Ascending aorta (tissue), 2 donors: ENCODE results near the gene PIK3C3. TPM values are rescaled to one million over a fixed set of nuclear protein-coding genes. Genes with fewer than 3 reads are reported as not detected.

Source experiments
- DNase-seq, 2 donors: peaks; one replicate each; pipeline ENCODE4 v3.0.0-alpha.2; 2019; ENCODE audit warnings: low spot score in 2 of 2
- H3K27ac ChIP-seq, 2 donors: fragments of 200-600 bp; sonication (generic); one replicate each; pipeline ENCODE4 v1.5.1; 2016 to 2017; ENCODE audit warnings: mild to moderate bottlenecking in 1 of 2
- H3K27me3 ChIP-seq: fragments of 200-600 bp; sonication (generic); one replicate; pipeline ENCODE4 v1.5.1; 2017
- H3K36me3 ChIP-seq, 2 donors: fragments of 200-600 bp; sonication (generic); one replicate each; pipeline ENCODE4 v1.5.1; 2016
- H3K4me1 ChIP-seq, 2 donors: fragments of 200-600 bp; sonication (generic); one replicate each; pipeline ENCODE4 v1.5.1; 2016 to 2017; ENCODE audit warnings: mild to moderate bottlenecking in 1 of 2
- H3K4me3 ChIP-seq, 2 donors: fragments of 200-600 bp; sonication (generic); one replicate each; pipeline ENCODE4 v1.5.1; 2016 to 2017; ENCODE audit warnings: mild to moderate bottlenecking in 1 of 2
- H3K9me3 ChIP-seq, 2 donors: fragments of 200-600 bp; sonication (generic); one replicate each; pipeline ENCODE4 v1.5.1; 2016
- CTCF ChIP-seq, 3 experiments: fragments of 200-600 bp in 2 of 3; fragments of 450-650 bp in 1 of 3; sonication (generic) in 2 of 3; IDR thresholded peaks; one replicate each; pipeline ENCODE4 v1.5.1; 2016 to 2019; ENCODE audit warnings: antibody characterized with exemption in 3 of 3, mild to moderate bottlenecking in 1 of 3, moderate library complexity in 1 of 3
- intact Hi-C: fragments of 100-400 bp; cut with DNase I; formaldehyde crosslinking; loops from one replicate; pipeline ENCODE4 v1.15.1; 2023
- total RNA-seq: library from RNA; depleted of rRNA; stranded (reverse); fragments of >200 nt; gene quantifications from one replicate; pipeline ENCODE4 v1.1.0, GENCODE V29; 2016

The PIK3C3 gene
- total RNA-seq, 1 donor from 2014 or later: 24.1 TPM

- intact Hi-C loops: no loop called here
- Histone ChIP-seq H3K36me3 (no peaks in the 10 kb centered on the region), H3K9me3 (no peaks in the 10 kb centered on the region), H3K4me1 (no peaks in the 10 kb centered on the region), H3K4me3 (no peak overlapping the region), H3K27me3 (no peaks in the 10 kb centered on the region), H3K27ac (no peak overlapping the region)
- TF ChIP-seq CTCF (IDR thresholded peaks at IDR 0.05): no peak
- DNase-seq: no peak
Observed at GRCh38 chr18:42094875-42095274, 139.8 kb downstream of the PIK3C3 start.

- TF ChIP-seq CTCF (IDR thresholded peaks at IDR 0.05): no peak
- intact Hi-C loops: no loop called here
- no peaks in the 10 kb centered on the region for H3K4me1 ChIP-seq
Observed at GRCh38 chr18:42095732-42096377, 140.8 kb downstream of the PIK3C3 start.

GRCh38 chr18:42100248-42100647 lies 145.2 kb downstream of the PIK3C3 start:
- Histone ChIP-seq H3K27ac (no peak overlapping the region), H3K4me1 (no peaks in the 10 kb centered on the region), H3K27me3 (no peaks in the 10 kb centered on the region), H3K9me3 (no peaks in the 10 kb centered on the region), H3K4me3 (no peak overlapping the region), H3K36me3 (no peaks in the 10 kb centered on the region)
- intact Hi-C loops: no loop called here
- DNase-seq: no peak
- no peak for TF ChIP-seq CTCF (IDR thresholded peaks at IDR 0.05)

More at GRCh38 chr18:42095732-42096377, 140.8 kb downstream of the PIK3C3 start:
- Histone ChIP-seq H3K36me3 (no peaks in the 10 kb centered on the region), H3K9me3 (no peaks in the 10 kb centered on the region), H3K4me3 (no peak overlapping the region), H3K27ac (no peak overlapping the region), H3K27me3 (no peaks in the 10 kb centered on the region)
- DNase-seq: no peak

- H3K4me3 ChIP-seq: no peak overlapping the region
- H3K9me3 ChIP-seq: no peaks in the 10 kb centered on the region
- intact Hi-C loops: no loop called here
- no peaks in the 10 kb centered on the region for H3K27me3 ChIP-seq
- no peaks in the 10 kb centered on the region for H3K4me1 ChIP-seq
- DNase-seq: no peak
- H3K27ac ChIP-seq: no peak overlapping the region
- no peak for TF ChIP-seq CTCF (IDR thresholded peaks at IDR 0.05)
- H3K36me3 ChIP-seq: no peaks in the 10 kb centered on the region
Observed at GRCh38 chr18:42100911-42101310, 145.9 kb downstream of the PIK3C3 start.

GRCh38 chr18:42105394-42105793 lies 150.4 kb downstream of the PIK3C3 start:
- no peak for TF ChIP-seq CTCF (IDR thresholded peaks at IDR 0.05)
- no peaks in the 10 kb centered on the region for H3K4me1 ChIP-seq
- no peaks in the 10 kb centered on the region for H3K27me3 ChIP-seq
- DNase-seq: no peak
- intact Hi-C loops: no loop called here
- no peaks in the 10 kb centered on the region for H3K36me3 ChIP-seq
- H3K27ac ChIP-seq: no peak overlapping the region
- no peaks in the 10 kb centered on the region for H3K9me3 ChIP-seq
- no peak overlapping the region for H3K4me3 ChIP-seq

- H3K9me3 ChIP-seq: no peaks in the 10 kb centered on the region
- H3K36me3 ChIP-seq: no peaks in the 10 kb centered on the region
- TF ChIP-seq CTCF (IDR thresholded peaks at IDR 0.05): no peak
- intact Hi-C loops: no loop called here
- H3K4me1 ChIP-seq: no peaks in the 10 kb centered on the region
- no peaks in the 10 kb centered on the region for H3K27me3 ChIP-seq
- DNase-seq: no peak
- H3K27ac ChIP-seq: no peak overlapping the region
- no peak overlapping the region for H3K4me3 ChIP-seq
Observed at GRCh38 chr18:42106784-42107183, 151.8 kb downstream of the PIK3C3 start.
